HEK293T (cell line): ENCODE measurements around the gene PRRC2C.

Experiments used
- ARNT ChIP-seq: fragments of 450-650 bp; IDR thresholded peaks from 2 replicates; pipeline ENCODE4 v1.6.1; 2017; ENCODE audit warnings: mild to moderate bottlenecking
- BHLHE40 ChIP-seq: fragments of 450-650 bp; IDR thresholded peaks from 2 replicates; pipeline ENCODE4 v1.6.1; 2016; ENCODE audit warnings: mild to moderate bottlenecking, moderate library complexity, borderline replicate concordance
- CTBP1 ChIP-seq: fragments of 450-650 bp; IDR thresholded peaks from 2 replicates; pipeline ENCODE4 v1.6.1; 2016; ENCODE audit warnings: borderline replicate concordance
- ELF4 ChIP-seq: fragments of 450-650 bp; IDR thresholded peaks from 2 replicates; pipeline ENCODE4 v1.6.1; 2017; ENCODE audit warnings: antibody characterized with exemption
- FOXK2 ChIP-seq: fragments of 450-650 bp; IDR thresholded peaks from 2 replicates; pipeline ENCODE4 v1.6.1; 2016; ENCODE audit warnings: mild to moderate bottlenecking
- FOXM1 ChIP-seq: fragments of 450-650 bp; IDR thresholded peaks from 2 replicates; pipeline ENCODE4 v1.6.1; 2017; ENCODE audit warnings: mild to moderate bottlenecking, borderline replicate concordance
- HDGF ChIP-seq: fragments of 450-650 bp; IDR thresholded peaks from 2 replicates; pipeline ENCODE4 v1.6.1; 2017; ENCODE audit warnings: antibody characterized with exemption, borderline replicate concordance
- L3MBTL2 ChIP-seq: fragments of 450-650 bp; conservative IDR thresholded peaks from 2 replicates; pipeline ENCODE4 v1.6.1; 2016; ENCODE audit warnings: mild to moderate bottlenecking
- LEF1 ChIP-seq: fragments of 450-650 bp; IDR thresholded peaks from 2 replicates; pipeline ENCODE4 v1.6.1; 2017; ENCODE audit warnings: mild to moderate bottlenecking, borderline replicate concordance
- SP1 ChIP-seq: fragments of 450-650 bp; IDR thresholded peaks from 2 replicates; pipeline ENCODE4 v1.6.1; 2017
- SUZ12 ChIP-seq: fragments of 450-650 bp; IDR thresholded peaks from 2 replicates; pipeline ENCODE4 v1.6.1; 2016; ENCODE audit warnings: mild to moderate bottlenecking
- TARDBP ChIP-seq: fragments of 450-650 bp; IDR thresholded peaks from 2 replicates; pipeline ENCODE4 v1.6.1; 2016
- ZNF384 ChIP-seq: fragments of 450-650 bp; IDR thresholded peaks from 2 replicates; pipeline ENCODE4 v1.6.1; 2016
- TF ChIP-seq, protein P1 (sequence below): fragments of 450-650 bp; IDR thresholded peaks from 2 replicates; pipeline ENCODE4 v1.6.1; 2016

DNA sequence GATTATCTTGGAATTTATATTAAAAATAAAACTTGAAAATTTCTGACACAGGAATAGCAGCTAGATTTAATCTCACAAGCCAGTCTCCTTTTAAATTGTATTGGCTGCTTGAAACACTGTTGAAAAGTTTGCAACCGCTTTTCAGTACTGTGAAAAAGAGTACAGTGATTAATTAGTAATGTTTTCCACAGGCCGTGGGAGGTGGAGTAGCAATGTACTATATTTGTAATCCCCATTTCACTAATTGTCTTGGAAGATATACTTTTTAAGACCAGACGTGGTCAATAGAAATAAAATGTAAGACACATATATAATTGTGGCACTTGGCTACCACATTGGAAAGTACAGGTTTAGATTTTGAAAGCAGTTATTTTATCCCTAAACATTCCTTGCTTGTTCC is 95.9 kb downstream of the PRRC2C start:
- TF ChIP-seq SP1 (no peak), CTBP1 (no peak), LEF1 (no peak), ARNT (no peak), ELF4 (no peak), HDGF (no peak), ZNF384 (no peak), FOXM1 (no peak), SUZ12 (no peak), BHLHE40 (no peak), TARDBP (no peak), L3MBTL2 (no peak), FOXK2 (no peak)
- TF ChIP-seq, protein P1, sequence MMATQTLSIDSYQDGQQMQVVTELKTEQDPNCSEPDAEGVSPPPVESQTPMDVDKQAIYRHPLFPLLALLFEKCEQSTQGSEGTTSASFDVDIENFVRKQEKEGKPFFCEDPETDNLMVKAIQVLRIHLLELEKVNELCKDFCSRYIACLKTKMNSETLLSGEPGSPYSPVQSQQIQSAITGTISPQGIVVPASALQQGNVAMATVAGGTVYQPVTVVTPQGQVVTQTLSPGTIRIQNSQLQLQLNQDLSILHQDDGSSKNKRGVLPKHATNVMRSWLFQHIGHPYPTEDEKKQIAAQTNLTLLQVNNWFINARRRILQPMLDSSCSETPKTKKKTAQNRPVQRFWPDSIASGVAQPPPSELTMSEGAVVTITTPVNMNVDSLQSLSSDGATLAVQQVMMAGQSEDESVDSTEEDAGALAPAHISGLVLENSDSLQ = no peak
